SKM-1 treated with dmso at 0.1 percent for 144 hours (cell line): ENCODE data around the gene PDZD7.
"Not testable (repeated sequence)": the region's sequence is repeated elsewhere in the genome, so short reads cannot be mapped to it uniquely, and the experiment has no call there.

Experiments used
- DNase-seq: peaks from one replicate; lab custom pipeline; 2025; ENCODE audit not compliant: unreplicated experiment; lab: John Stamatoyannopoulos, UW

Gene PDZD7

GRCh38 chr10:101041252-101041761, 10.4 kb upstream of the PDZD7 start:
- DNase-seq = peak; percentile 72

- no peak for DNase-seq
These were observed 9.9 kb upstream of the PDZD7 start for GRCh38 chr10:101040851-101041250.

- no peak for DNase-seq
These were observed 9.1 kb upstream of the PDZD7 start for GRCh38 chr10:101040061-101040460.

- DNase-seq = no peak
These were observed 7.6 kb upstream of the PDZD7 start for GRCh38 chr10:101038484-101038883.

- DNase-seq = no peak
These were observed 5.8 kb upstream of the PDZD7 start for GRCh38 chr10:101036726-101037125.

- DNase-seq = no peak
These were observed 5.2 kb upstream of the PDZD7 start for GRCh38 chr10:101035916-101036702.

- no peak for DNase-seq
These were observed 4.4 kb upstream of the PDZD7 start for GRCh38 chr10:101035314-101035713.

- DNase-seq = not testable (repeated sequence)
These were observed 3.5 kb upstream of the PDZD7 start for GRCh38 chr10:101034404-101034803.

- DNase-seq = no peak
These were observed 2.3 kb upstream of the PDZD7 start for GRCh38 chr10:101033276-101033675.

- DNase-seq = peak; percentile 34
These were observed 1.8 kb upstream of the PDZD7 start for GRCh38 chr10:101032637-101033224.

GRCh38 chr10:101031796-101032636, 1.1 kb upstream of the PDZD7 start:
- DNase-seq = peak; percentile 20

- no peak for DNase-seq
These were observed 317 bp downstream of the PDZD7 start for GRCh38 chr10:101030496-101031127.

- DNase-seq = no peak
These were observed 1.2 kb downstream of the PDZD7 start for GRCh38 chr10:101029520-101030295.

- no peak for DNase-seq
These were observed 2.2 kb downstream of the PDZD7 start for GRCh38 chr10:101028446-101029337.

- no peak for DNase-seq
These were observed 3.7 kb downstream of the PDZD7 start for GRCh38 chr10:101027106-101027720.

GRCh38 chr10:101022967-101023705, 7.8 kb downstream of the PDZD7 start:
- DNase-seq = no peak

GRCh38 chr10:101021692-101022251, 9.2 kb downstream of the PDZD7 start:
- DNase-seq = no peak

GRCh38 chr10:101021239-101021638, 9.7 kb downstream of the PDZD7 start:
- DNase-seq = no peak
